Measurements from ENCODE around the gene BNIP1.

BNIP1 gene

GRCh38 chr5:173165177-173166016, 21.1 kb downstream of the BNIP1 start:
- DNase-seq (ENCODE audit: low read depth, low spot score): no peak

- no peak for DNase-seq (ENCODE audit: low read depth, low spot score)
These were observed 27.8 kb downstream of the BNIP1 start for GRCh38 chr5:173172166-173172565.

GRCh38 chr5:173175523-173175922, 31.2 kb downstream of the BNIP1 start:
- DNase-seq (ENCODE audit: low read depth, low spot score): no peak

- DNase-seq (ENCODE audit: low read depth, low spot score): no peak
These were observed 34.1 kb downstream of the BNIP1 start for GRCh38 chr5:173178369-173178910.

- no peak for DNase-seq (ENCODE audit: low read depth, low spot score)
These were observed 36.0 kb downstream of the BNIP1 start for GRCh38 chr5:173180331-173180730.

GRCh38 chr5:173187054-173187743, 42.9 kb downstream of the BNIP1 start:
- DNase-seq (ENCODE audit: low read depth, low spot score): no peak

- no peak for DNase-seq (ENCODE audit: low read depth, low spot score)
These were observed 43.9 kb downstream of the BNIP1 start for GRCh38 chr5:173188280-173188679.

- DNase-seq (ENCODE audit: low read depth, low spot score): no peak
These were observed 46.7 kb downstream of the BNIP1 start for GRCh38 chr5:173191015-173191414.

GRCh38 chr5:173191561-173191960, 47.2 kb downstream of the BNIP1 start:
- no peak for DNase-seq (ENCODE audit: low read depth, low spot score)

- DNase-seq (ENCODE audit: low read depth, low spot score): no peak
These were observed 48.2 kb downstream of the BNIP1 start for GRCh38 chr5:173192561-173192960.

- no peak for DNase-seq (ENCODE audit: low read depth, low spot score)
These were observed 52.0 kb downstream of the BNIP1 start for GRCh38 chr5:173196133-173196952.

- DNase-seq (ENCODE audit: low read depth, low spot score): no peak
These were observed 53.1 kb downstream of the BNIP1 start for GRCh38 chr5:173197375-173197891.

- DNase-seq (ENCODE audit: low read depth, low spot score): no peak
These were observed 53.7 kb downstream of the BNIP1 start for GRCh38 chr5:173198049-173198448.

- DNase-seq (ENCODE audit: low read depth, low spot score): no peak
These were observed 56.0 kb downstream of the BNIP1 start for GRCh38 chr5:173200356-173200755.

- no peak for DNase-seq (ENCODE audit: low read depth, low spot score)
These were observed 57.4 kb downstream of the BNIP1 start for GRCh38 chr5:173201636-173202265.

- no peak for DNase-seq (ENCODE audit: low read depth, low spot score)
These were observed 58.0 kb downstream of the BNIP1 start for GRCh38 chr5:173202266-173202875.

- DNase-seq (ENCODE audit: low read depth, low spot score): no peak
These were observed 60.1 kb downstream of the BNIP1 start for GRCh38 chr5:173204185-173204979.

GRCh38 chr5:173205916-173206315, 61.6 kb downstream of the BNIP1 start:
- no peak for DNase-seq (ENCODE audit: low read depth, low spot score)

GRCh38 chr5:173208296-173208695, 64.0 kb downstream of the BNIP1 start:
- DNase-seq (ENCODE audit: low read depth, low spot score): no peak

GRCh38 chr5:173210877-173211276, 66.5 kb downstream of the BNIP1 start:
- DNase-seq (ENCODE audit: low read depth, low spot score): no peak

All from activated naive CD8-positive, alpha-beta T cell treated with anti-CD3 and anti-CD28 coated beads, Interleukin-2, amount 50 U/mL, for 16 hours (primary cell).